ENCODE data around the gene SCN4A.

The SCN4A gene

DNA sequence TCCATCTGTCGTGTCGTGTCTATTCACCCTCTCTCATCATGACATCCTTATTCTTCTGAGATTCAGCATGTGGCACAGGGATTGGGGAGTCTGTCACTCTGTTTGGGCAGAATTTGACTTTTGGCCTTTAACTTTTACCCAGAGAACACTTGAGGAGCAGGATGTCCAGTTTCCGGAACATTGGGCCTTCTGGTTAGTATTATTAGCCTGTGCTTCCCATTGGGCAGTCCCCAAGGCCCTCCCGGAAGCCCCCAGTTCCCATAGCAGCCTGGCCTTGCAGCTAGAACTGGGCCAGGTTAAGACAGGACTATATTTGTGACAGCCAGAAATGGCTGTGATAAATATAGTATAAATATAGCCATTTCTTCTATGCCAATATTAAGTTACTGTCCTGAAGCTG, 9.6 kb downstream of the SCN4A start:
- H3K36me3 ChIP-seq (ENCODE audit: control insufficient read depth, insufficient read depth, low read length) = no peaks in the 10 kb centered on the region
- TF ChIP-seq, protein P1, sequence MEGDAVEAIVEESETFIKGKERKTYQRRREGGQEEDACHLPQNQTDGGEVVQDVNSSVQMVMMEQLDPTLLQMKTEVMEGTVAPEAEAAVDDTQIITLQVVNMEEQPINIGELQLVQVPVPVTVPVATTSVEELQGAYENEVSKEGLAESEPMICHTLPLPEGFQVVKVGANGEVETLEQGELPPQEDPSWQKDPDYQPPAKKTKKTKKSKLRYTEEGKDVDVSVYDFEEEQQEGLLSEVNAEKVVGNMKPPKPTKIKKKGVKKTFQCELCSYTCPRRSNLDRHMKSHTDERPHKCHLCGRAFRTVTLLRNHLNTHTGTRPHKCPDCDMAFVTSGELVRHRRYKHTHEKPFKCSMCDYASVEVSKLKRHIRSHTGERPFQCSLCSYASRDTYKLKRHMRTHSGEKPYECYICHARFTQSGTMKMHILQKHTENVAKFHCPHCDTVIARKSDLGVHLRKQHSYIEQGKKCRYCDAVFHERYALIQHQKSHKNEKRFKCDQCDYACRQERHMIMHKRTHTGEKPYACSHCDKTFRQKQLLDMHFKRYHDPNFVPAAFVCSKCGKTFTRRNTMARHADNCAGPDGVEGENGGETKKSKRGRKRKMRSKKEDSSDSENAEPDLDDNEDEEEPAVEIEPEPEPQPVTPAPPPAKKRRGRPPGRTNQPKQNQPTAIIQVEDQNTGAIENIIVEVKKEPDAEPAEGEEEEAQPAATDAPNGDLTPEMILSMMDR (IDR thresholded peaks at IDR 0.05; ENCODE audit: insufficient read depth, low read length, poor library complexity, severe bottlenecking) = no peak
- no peak overlapping the region for H3K4me3 ChIP-seq (replicated peaks; ENCODE audit: low read depth, low read length)
- no peaks in the 10 kb centered on the region for H3K27me3 ChIP-seq (replicated peaks; ENCODE audit: control insufficient read depth, insufficient read depth, low read length)
- DNase-seq (ENCODE audit: extremely low read depth, insufficient read length) = no peak

- DNase-seq (ENCODE audit: extremely low read depth, insufficient read length) = no peak
- Histone ChIP-seq H3K27me3 (replicated peaks; ENCODE audit: control insufficient read depth, insufficient read depth, low read length) (no peaks in the 10 kb centered on the region), H3K36me3 (ENCODE audit: control insufficient read depth, insufficient read depth, low read length) (no peaks in the 10 kb centered on the region), H3K4me3 (replicated peaks; ENCODE audit: low read depth, low read length) (no peak overlapping the region)
- TF ChIP-seq, protein P1 (IDR thresholded peaks at IDR 0.05; ENCODE audit: insufficient read depth, low read length, poor library complexity, severe bottlenecking) = no peak
These were observed 10.4 kb downstream of the SCN4A start for GRCh38 chr17:63962298-63962744.

GRCh38 chr17:63961355-63962212, 11.1 kb downstream of the SCN4A start:
- DNase-seq (ENCODE audit: extremely low read depth, insufficient read length) = peak; percentile 79
- TF ChIP-seq, protein P1 (IDR thresholded peaks at IDR 0.05; ENCODE audit: insufficient read depth, low read length, poor library complexity, severe bottlenecking) = no peak
- Histone ChIP-seq H3K36me3 (ENCODE audit: control insufficient read depth, insufficient read depth, low read length) (no peaks in the 10 kb centered on the region), H3K4me3 (replicated peaks; ENCODE audit: low read depth, low read length) (no peak overlapping the region), H3K27me3 (replicated peaks; ENCODE audit: control insufficient read depth, insufficient read depth, low read length) (no peaks in the 10 kb centered on the region)

DNA sequence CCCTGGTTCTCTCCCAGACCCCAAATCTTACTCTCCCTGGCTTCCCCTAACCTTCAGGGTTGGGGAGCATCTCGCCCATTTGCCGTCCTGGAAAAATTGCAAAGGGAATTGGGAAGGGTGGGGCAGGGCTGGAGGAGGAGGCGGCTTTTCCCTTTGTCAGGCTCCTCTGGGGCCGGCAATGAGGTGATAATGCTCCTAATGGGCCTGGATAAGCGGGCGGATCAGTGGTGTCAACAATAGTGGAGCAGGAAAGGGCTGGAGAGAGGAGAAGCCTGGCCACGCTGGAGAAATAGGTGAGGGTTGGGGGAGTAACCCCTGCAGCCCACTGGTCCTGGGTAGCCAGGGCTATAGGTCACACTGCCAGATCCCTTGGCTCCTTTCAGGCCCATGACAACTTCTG, 12.3 kb downstream of the SCN4A start:
- TF ChIP-seq, protein P1 (IDR thresholded peaks at IDR 0.05; ENCODE audit: insufficient read depth, low read length, poor library complexity, severe bottlenecking) = no peak
- no peaks in the 10 kb centered on the region for H3K36me3 ChIP-seq (ENCODE audit: control insufficient read depth, insufficient read depth, low read length)
- H3K4me3 ChIP-seq (replicated peaks; ENCODE audit: low read depth, low read length) = no peak overlapping the region
- no peaks in the 10 kb centered on the region for H3K27me3 ChIP-seq (replicated peaks; ENCODE audit: control insufficient read depth, insufficient read depth, low read length)
- DNase-seq (ENCODE audit: extremely low read depth, insufficient read length) = no peak

- H3K4me3 ChIP-seq (replicated peaks; ENCODE audit: low read depth, low read length) = no peak overlapping the region
- DNase-seq (ENCODE audit: extremely low read depth, insufficient read length) = no peak
- H3K36me3 ChIP-seq (ENCODE audit: control insufficient read depth, insufficient read depth, low read length) = no peaks in the 10 kb centered on the region
- no peaks in the 10 kb centered on the region for H3K27me3 ChIP-seq (replicated peaks; ENCODE audit: control insufficient read depth, insufficient read depth, low read length)
- TF ChIP-seq, protein P1 (IDR thresholded peaks at IDR 0.05; ENCODE audit: insufficient read depth, low read length, poor library complexity, severe bottlenecking) = no peak
These were observed 12.7 kb downstream of the SCN4A start for GRCh38 chr17:63960006-63960405.
